A673 (cell line): ENCODE measurements around the gene GPATCH11.

Experiments used
- EZH2 ChIP-seq: fragments of 200-600 bp; sonication (generic); IDR thresholded peaks from 2 replicates; pipeline ENCODE4 v1.6.1; 2017; ENCODE audit warnings: borderline replicate concordance, low read depth, mild to moderate bottlenecking, mixed read lengths, antibody characterized with exemption, low read length; ENCODE audit not compliant: poor library complexity, severe bottlenecking
- TF ChIP-seq, protein P1 (sequence below): fragments of 300-800, 200-600 bp; sonication (generic); conservative IDR thresholded peaks from 2 replicates; pipeline ENCODE4 v1.5.1; 2017; ENCODE audit warnings: low read depth, mild to moderate bottlenecking, antibody characterized with exemption, low read length, moderate library complexity, mixed read lengths

DNA sequence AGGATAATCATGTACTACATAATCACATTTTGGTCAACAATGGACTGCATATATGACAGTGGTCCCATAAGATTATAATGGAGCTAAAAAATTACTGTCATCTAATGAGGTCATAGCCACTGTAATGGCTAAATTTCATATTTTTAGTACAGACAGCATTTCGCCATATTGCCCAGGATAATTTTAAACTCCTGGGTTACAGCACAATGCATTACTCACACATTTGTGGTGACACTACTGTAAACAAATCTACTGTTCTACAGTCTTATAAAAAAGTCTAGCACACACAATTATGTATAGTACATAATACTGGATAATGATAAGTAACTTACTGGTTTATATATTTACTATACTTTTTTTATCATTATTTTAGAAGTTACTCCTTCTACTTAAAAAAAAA is 59.7 kb downstream of the GPATCH11 start:
- TF ChIP-seq, protein P1, sequence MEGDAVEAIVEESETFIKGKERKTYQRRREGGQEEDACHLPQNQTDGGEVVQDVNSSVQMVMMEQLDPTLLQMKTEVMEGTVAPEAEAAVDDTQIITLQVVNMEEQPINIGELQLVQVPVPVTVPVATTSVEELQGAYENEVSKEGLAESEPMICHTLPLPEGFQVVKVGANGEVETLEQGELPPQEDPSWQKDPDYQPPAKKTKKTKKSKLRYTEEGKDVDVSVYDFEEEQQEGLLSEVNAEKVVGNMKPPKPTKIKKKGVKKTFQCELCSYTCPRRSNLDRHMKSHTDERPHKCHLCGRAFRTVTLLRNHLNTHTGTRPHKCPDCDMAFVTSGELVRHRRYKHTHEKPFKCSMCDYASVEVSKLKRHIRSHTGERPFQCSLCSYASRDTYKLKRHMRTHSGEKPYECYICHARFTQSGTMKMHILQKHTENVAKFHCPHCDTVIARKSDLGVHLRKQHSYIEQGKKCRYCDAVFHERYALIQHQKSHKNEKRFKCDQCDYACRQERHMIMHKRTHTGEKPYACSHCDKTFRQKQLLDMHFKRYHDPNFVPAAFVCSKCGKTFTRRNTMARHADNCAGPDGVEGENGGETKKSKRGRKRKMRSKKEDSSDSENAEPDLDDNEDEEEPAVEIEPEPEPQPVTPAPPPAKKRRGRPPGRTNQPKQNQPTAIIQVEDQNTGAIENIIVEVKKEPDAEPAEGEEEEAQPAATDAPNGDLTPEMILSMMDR = no peak
- no peak for TF ChIP-seq EZH2
